NCI-H1436 (cell line): ENCODE results near the gene SNCAIP.

Experiments
- DNase-seq: peaks from one replicate; lab custom pipeline; 2025; lab: John Stamatoyannopoulos, UW

The SNCAIP gene

GRCh38 chr5:122427621-122428020, 115.6 kb downstream of the SNCAIP start:
- DNase-seq: no peak

DNA sequence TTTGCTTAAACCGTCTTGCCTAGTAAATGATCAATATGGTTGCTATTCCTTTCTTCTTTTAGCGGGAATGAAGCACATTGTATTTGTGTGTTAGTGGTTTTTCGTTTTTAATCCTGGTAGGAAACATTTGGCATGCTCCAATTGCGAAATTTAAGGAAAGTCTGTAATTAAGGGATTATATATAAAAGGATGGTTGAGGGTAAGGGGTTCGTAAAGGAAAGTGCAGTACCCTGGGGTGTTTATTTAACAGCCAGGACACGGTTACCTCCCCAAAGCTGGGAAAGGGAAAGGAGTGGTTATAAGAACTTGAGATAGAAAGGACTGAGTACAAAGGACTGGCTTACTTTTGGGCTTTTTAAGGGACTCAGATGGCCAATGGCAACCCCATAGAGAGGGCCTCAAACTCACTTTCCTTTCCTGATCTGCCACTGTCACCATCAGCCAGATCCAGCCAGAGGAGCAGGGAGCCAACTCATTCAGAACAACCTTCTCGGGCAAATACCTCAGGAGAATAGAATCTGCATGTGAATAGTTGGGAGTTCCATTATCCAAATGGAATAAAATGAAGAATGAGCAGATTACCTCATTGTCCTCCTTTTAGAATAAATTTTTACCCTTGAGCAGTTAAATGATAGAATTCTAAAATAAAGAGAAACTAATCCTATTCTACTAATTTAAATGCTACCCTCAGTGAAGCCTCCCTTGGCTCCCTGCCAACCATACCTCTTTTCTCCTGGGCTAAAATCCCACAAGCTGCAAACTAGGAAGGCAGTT, 117.7 kb downstream of the SNCAIP start:
- no peak for DNase-seq

DNA sequence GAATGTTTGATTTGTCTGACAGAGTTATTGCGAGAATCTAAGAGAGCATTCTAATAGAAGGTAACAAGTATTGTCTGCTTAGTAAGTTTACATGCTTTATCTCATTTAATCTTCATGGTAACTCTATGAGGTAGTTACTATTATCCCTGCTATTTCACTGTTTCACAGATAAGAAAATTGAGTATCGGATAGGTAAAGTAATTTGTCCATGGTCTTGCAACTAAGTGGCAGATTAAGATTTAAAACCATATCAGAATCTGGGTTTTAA, 118.2 kb downstream of the SNCAIP start:
- no peak for DNase-seq

- DNase-seq: no peak
Observed at GRCh38 chr5:122431298-122431697, 119.3 kb downstream of the SNCAIP start.

DNA sequence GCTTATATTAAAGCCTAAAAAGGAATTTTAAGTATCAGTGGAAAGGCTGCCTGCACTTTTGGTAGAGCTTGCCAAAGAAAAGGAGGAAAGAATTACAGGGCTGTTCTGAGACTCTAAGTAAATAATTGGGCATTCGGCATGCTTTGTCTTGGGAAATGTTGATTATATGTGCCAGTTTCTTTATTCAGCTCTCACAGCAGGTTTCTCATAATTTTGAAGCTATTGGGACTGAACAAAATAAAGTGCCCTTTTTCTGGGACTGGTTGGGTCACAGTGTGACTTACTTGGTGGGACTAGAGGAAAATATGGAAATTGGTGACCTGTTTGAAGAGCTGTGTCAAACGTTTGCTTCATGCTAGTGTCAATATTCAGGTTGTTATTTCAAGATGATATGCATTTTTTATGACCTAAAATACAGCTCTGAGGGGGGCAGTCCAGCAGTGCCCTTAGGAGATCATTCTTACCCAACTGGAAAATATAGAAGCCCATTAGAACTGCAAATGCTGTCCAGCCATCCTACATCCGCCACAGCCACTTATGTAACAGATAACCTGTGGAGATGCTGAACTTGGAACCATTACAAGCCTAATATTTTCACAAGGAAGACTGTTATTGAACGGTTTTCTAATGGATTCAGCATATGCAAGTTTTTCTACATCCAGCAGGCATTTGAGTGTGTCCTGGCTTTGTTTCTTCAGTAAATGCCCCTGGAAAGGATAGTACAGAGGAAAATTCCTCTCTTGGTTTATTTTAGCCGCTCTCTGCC, 122.4 kb downstream of the SNCAIP start:
- no peak for DNase-seq

GRCh38 chr5:122435234-122435633, 123.2 kb downstream of the SNCAIP start:
- no peak for DNase-seq

DNA sequence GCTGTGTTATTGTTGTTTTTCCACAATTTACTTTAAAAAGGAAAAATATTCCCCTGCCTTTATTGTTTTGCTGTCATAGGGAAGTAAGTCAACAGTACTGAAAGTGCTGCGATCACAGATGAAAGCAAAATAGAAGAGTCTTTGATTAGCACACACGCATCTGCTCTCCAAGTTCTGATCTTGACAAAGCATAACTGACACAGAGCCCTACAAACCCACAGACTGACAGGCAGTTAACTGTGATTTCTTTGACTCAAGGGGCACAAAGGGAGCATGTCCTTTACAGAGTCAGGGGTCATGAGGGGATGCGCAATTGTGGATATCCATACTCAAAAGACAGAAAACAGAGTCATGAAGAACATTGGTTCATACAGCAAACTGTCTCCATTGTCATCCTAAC, 123.7 kb downstream of the SNCAIP start:
- no peak for DNase-seq

DNA sequence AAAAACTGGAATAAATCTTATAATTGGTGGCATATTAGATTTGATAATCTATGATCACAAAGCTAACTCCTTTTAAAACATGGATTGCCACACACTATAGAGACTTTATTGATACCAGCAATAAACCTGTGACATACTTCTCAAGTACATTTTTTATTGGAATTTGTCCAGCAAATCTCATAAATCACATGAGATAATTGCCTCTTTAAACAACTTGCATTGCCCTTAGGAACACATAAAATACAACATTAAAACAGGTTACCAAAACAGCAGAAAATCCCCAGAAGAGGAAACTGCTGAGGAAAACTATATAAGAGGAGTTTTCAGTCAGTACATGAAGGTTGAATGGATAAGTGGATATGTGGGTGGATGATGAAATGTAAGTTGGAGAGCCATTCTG, 124.6 kb downstream of the SNCAIP start:
- no peak for DNase-seq

- DNase-seq: no peak
Observed at GRCh38 chr5:122439645-122440044, 127.6 kb downstream of the SNCAIP start.

GRCh38 chr5:122442938-122443337, 130.9 kb downstream of the SNCAIP start:
- no peak for DNase-seq

GRCh38 chr5:122444411-122444810, 132.4 kb downstream of the SNCAIP start:
- no peak for DNase-seq

DNA sequence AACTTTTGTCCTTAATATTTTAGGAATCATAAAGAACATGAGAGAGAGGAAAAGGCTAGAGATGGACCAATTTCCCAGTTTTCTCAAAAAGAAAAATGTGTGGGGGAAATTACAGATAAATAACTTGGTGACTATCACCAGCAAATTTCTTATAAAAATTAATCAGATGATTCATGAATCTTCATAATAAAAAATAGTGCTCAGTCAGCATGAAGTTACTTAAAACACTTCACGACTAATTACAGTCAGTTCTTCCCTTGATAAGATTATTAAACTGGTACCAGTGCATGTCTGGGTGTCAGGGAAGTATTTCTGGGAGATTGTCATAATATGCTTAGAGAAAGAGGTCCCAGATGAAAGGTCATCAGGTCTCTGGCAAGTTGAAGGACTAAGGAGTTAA, 133.0 kb downstream of the SNCAIP start:
- no peak for DNase-seq

DNA sequence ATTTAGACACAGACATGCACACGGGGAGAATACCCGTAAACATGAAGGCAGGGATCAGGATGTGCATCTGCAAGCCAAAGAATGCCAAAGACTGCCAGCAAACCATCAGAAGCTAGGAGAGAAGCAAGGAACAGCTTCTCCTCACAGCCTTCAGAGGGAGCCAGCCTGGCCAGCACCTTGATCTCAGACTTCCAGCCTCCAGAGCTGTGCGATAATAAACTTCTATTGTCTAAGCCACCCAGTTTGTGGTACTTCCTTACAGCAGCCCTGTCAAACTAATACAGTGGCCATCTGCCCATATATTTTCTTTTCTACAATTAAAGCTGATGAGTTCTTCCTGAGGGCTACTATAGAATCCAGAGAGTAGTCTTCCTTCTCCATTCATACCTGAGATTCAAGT, 135.0 kb downstream of the SNCAIP start:
- DNase-seq: no peak

GRCh38 chr5:122447879-122448278, 135.8 kb downstream of the SNCAIP start:
- DNase-seq: no peak

DNA sequence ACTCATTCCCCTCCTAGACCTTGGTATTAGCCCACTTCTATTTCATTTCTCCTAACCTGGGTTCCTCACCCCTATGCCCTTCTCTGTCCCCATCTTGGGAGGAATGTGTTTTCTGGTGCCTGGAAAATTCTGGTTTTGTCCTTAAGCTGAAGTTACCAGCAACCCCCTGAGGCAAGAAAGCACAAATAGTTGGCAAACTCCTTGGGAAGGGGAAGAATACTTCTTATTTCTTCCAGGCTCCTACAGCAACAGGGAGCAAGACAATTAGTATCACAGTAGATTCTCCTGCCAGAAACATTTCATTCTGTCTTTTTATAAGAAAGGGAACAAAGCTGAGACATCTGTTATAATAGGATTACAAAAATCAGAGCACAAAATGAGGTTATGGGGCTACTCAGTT, 142.5 kb downstream of the SNCAIP start:
- DNase-seq: no peak

GRCh38 chr5:122455939-122456338, 143.9 kb downstream of the SNCAIP start:
- no peak for DNase-seq

DNA sequence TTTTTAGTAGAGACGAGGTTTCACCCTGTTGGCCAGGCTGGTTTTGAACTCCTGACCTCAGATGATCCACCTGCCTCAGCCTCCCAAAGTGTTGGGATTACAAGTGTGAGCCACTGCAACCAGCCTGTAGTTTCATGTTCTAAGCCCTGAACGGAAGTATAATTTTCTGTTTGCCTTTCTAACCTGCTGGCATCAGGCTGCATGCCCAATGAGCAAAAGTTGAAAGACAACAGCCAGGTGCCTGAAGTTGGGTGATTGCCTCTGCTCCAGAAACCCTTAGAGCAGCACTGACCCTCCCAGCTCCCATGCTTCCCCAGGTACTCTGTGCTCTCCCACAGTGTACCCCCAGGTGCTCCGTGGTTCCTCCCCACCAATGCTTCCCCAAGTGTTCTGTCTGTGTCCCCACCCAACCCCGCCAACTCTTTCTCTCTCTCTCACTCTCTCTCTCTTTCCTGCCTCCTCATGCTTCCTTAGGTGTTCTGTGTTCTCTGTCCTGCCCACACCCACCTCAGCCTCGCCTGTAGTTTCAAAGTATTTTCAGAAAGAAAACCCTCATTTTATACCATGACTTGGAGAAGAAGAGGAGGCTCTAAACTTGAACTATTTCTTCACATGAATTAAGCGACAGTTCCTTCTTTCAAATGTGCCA, 145.3 kb downstream of the SNCAIP start:
- DNase-seq: no peak

DNA sequence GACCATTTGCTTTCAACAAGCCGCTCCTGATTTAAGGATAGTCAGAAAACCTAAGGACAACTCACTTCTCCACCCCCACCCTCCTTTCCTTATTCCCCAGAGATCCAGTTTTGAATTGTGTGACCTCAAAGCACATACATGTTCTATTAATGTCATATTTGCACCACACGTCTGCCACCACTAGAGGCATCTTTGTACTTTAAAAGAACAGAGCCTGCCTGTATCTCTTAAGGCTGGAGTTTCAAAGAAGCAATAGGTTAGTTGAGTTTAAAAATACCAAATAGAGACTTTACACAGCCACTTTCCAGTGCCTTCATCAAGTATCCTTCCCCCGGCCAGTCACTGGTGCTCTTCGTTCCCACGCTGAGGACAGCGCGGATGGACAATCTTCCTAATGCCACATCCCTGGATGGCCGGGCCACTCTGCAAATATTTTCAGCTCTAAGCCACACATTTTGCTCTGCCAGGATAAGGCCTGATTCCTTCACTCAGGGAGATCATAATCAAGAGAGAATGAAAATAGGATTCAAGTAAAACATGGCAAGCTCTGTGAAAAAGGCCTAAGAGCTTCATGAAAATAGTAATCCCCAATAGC, 146.3 kb downstream of the SNCAIP start:
- peak; percentile 16 for DNase-seq

- no peak for DNase-seq
Observed at GRCh38 chr5:122462486-122462885, 150.4 kb downstream of the SNCAIP start.

DNA sequence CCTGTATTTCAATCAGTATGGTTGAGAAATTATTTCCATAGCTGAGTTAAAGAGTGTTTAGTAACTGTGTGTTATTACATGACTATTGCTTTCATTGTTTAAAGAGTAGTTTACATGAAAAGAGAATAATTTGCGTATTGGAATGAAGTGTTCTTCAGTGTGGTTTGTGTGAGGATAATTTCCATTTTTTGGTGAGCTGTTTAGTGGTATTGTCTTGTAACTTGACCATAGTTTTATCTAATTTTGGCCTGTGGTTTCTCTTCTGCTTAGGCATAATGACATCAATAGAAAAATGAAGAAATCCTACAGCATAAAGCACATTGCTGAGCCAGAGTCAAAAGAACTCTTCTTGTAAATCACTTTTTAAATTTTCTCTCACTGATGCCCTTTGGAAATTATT, 151.2 kb downstream of the SNCAIP start:
- DNase-seq: no peak

DNA sequence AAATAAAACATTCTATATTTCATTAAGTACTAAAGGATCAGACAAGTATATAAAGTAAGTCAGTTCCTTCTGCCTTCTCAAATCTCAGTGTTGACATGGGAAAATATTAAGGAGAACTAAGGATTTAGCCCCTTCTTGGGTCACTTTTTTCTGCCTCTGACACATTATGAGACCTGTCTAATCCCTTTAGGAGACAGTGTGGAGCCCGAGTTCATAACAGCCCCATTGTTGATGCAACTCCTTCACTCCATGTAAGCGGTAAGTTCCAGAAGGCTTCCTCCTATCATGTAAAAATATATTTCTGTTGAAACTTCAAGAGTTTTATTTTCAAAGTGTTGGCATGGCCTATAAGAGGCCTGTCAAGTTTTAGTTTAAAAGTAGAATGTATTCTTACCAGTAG, 152.2 kb downstream of the SNCAIP start:
- no peak for DNase-seq

DNA sequence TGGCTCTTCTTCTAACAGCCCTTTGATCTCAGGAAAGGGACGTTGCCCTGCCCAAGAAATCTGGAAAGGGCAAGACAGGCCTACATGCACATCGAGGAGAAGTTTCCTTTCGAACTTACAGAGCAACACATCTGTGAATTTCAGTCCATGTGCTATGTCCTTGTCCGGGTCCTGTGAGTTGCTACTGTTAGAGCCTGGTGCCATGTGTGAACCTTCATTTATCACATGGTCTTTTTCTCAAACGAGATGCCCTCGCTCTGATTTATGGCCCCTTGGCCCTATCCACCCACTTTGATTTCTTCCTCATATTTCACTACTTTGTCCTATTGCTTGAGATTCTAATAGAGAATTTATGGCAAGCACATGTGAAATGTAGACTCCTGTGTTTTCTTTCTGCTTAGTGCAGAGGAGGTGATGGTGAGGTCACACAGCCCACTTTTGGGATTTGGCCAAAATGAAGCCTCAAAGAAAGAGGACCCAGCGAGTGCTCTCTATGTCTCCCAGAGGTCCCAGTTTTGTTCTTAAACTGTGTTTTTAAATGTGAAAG, 153.1 kb downstream of the SNCAIP start:
- DNase-seq: no peak

- no peak for DNase-seq
Observed at GRCh38 chr5:122465994-122466393, 154.0 kb downstream of the SNCAIP start.
